GM18868 (cell line): ENCODE data around the gene PGLYRP4.

ENCODE experiments used
- ATAC-seq: cut with Tn5 transposase; IDR thresholded peaks from one replicate; pipeline ENCODE4 v1.9.1; 2021; ENCODE audit warnings: mild to moderate bottlenecking, moderate library complexity; ENCODE audit not compliant: unreplicated experiment

The PGLYRP4 gene

GRCh38 chr1:153348511-153349362, at the start of gene PGLYRP4:
Gene PGLYRP4 (minus strand): TSS chr1:153348841. CDS start chr1:153347932, 909 bp downstream.
- ATAC-seq: no peak

- no peak for ATAC-seq
Measured at GRCh38 chr1:153397924-153398651, 49.4 kb upstream of the PGLYRP4 start.

DNA sequence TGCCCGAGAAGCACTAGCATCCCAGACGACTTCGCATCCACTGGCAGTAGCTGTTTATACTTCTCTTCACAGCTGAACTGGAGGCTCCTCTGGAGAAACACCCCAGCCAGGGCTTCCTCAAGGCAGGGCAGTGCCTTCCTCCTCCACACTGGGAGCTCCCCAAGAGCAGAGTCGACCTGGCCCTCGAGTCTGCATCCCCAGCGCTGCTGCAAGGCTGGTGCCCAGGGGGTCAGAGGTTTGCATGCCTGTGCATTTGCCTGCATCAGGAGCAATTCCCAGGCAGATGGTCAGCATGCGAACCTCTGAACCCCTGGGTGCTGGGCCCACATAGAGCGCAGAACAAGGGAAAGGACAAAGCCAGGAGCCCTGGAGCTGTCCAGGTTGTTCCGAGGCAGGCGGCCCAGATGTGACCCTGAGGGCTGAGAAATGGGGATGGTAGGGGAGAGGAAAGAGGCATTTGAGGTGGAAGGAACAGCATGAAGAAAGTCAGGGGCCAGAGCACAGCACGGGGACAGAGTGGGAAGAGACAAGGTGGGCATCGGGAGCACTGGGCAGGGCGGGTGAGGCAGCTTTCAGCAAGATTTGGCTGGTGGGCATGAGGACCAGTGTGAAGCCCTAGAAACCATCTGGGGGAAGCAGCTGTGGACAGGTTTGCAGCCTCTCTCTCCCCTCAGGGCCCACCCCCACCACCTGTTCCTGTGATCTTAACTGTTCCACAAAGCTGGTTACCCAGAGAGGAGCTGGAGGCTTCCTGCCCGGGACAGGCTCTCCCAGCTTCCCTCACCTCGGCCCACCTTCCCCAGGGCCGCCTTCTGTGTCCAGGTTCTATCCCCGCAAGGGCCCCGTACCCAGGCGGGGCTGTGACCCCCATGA, 48.6 kb upstream of the PGLYRP4 start:
- no peak for ATAC-seq

DNA sequence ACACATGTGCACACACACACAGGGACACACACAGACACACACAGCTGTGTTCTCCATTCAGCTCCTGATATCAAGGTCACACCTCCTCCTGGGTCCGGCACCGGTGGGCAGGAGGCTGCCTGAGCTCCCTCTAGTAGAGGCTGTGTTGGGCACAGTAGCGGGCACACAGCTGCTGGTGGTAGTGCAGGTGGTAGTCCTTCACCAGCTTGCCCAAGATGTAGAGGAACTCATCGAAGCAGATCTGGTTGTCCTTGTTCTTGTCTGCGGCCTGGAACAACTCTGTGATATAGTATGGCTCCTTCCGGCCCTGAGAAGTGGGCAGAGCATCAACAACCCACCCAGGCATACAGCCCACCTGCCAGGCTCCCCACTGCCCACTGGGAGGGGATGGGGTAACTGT, 47.8 kb upstream of the PGLYRP4 start:
- no peak for ATAC-seq

- ATAC-seq: no peak
Measured at GRCh38 chr1:153395776-153396175, 47.1 kb upstream of the PGLYRP4 start.

DNA sequence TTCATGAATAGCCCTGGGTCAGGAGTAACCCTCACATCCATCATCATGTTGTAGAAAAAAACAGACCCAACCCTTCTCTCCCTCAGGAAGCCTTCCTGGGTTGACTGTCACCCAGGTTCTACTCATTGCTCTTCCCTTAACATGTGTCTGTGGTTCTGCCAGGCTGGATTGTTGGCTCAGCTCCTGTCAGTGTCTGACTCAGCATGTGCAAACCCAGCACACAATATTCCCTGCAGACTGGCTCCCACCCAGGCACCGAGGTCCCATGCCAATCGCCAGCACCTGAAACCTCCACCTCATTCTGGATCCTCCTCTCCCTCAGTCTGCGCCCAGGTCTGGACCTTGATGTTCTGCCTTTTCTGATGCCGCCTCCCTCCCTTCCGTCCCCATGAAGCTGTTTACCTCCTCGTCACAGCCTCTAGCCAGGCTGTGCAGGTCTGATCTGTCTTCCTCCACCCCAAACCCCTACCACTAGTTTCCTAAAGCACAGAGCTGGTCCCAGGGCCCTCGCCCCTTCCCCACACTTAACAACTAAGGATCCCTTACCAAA, 46.6 kb upstream of the PGLYRP4 start:
- no peak for ATAC-seq

- no peak for ATAC-seq
Measured at GRCh38 chr1:153394391-153394790, 45.8 kb upstream of the PGLYRP4 start.

DNA sequence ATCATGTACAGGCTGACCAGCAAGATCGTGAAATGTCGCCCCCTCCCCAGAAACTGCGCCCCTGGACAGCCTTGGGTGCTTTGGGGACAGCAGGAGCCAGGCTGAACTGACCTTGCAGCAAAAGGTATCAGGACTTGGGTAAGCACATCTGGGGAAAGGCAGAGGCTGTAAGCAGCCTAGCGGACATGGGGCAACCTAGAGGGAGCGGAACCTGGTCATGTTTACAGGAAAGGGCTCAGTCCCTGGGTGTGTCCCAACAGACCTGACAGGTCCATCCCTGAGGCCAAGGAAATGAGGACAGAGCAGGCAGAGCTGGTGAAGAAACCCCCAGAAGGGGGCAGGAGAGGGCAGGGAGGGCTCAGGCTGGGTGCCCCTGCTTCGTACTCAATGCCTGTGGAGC, 45.3 kb upstream of the PGLYRP4 start:
- no peak for ATAC-seq

DNA sequence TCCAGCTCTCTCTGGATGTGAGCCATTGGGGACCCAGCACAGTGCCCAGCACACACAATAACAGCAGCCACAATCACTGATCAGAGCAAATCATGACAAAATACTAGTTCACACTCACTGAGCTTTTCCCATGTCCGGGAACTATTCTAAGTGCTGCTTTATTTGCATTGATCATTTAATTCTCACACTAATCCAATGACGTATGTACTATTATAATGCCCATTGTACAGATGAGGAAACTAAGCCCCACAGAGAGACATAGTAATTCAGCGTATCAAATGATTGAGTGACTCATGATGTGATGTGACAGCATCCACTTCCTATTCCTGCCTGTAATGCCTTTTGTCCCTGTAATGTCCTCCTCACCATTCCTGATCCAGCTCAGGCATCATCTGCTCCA, 44.2 kb upstream of the PGLYRP4 start:
- ATAC-seq: no peak

DNA sequence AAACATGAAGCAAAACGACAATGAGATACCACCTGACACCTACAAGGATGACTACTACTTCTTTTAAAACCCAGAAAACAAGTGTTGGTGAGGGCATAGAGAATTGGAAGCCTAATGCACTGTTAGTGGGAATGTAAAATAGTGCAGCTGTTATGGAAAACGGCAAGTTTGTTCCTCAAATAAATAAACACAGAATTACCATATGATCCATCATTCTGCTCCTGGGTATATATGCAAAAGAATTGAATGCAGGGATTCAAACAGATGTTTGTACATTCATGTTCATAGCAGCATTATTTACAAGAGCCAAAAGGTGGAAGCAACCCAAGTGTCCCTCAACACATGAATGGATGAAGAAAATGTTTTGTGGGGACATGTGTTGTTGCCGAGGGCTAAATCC, 43.6 kb upstream of the PGLYRP4 start:
- no peak for ATAC-seq

DNA sequence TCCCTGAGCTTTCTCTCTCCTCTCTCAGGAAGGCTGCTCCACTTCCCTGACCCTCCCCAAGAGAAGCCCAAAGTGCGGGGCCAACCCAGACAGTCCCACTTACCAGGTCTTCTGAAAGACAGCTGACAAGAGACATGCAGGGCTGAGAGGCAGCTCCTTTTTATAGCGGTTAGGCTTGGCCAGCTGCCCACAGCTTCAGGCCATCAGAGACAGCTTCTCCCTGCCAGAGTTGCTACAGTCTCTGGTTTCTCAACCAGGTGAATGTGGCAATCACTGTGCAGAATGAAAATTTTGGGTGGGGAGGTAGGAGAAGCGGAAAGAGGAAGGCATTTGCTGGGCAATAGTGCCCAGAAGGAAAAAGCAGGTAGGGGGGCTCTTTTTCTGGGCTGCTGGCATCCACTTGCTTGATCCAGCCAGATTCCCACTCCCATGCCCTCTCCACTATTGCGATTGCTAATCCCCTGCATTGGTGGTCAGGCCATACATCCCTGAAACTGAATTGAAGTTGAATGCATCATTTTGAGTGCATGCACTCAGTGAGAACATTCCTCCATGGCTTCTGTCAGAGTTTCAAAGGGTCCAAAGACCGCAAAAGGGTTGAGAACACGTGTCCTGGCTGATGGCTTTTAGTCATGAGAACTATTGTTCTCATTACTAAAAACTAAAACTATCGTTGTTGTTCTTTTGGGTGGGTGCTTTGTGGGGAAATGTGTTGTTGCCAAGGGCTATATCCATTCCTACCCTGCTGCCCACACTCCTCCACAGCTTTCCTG, 42.5 kb upstream of the PGLYRP4 start, which contains the start of gene S100A8:
Gene S100A8 (minus strand): TSS at position 136 of the 773 bp plus-strand sequence. CDS start 538 bp downstream, outside the sequence.
- no peak for ATAC-seq

- no peak for ATAC-seq
Measured at GRCh38 chr1:153389973-153390879, 41.6 kb upstream of the PGLYRP4 start.

DNA sequence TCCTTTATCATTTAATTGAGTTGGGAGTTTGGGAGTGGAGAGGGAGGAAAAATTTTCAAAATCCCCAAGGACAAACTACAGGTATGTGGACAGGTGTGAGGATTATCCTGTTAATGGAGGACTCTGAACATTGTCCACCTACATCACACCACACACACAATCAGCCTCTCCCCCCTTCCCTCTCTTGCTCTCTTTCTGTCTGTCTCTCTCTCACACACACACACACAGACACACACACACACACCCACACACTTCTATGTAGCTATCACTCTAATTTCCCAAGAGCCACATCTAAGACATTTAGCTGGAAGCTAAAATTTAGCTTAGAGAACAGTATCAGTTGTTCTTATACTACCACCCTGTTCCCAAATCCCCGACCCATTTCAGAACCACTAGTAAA, 40.8 kb upstream of the PGLYRP4 start:
- ATAC-seq: no peak

- no peak for ATAC-seq
Measured at GRCh38 chr1:153387785-153388184, 39.1 kb upstream of the PGLYRP4 start.

GRCh38 chr1:153387001-153387400, 38.4 kb upstream of the PGLYRP4 start:
- no peak for ATAC-seq

GRCh38 chr1:153386500-153386901, 37.9 kb upstream of the PGLYRP4 start:
- ATAC-seq: no peak

GRCh38 chr1:153384958-153385580, 36.4 kb upstream of the PGLYRP4 start:
- no peak for ATAC-seq

GRCh38 chr1:153380711-153381110, 32.1 kb upstream of the PGLYRP4 start:
- no peak for ATAC-seq

GRCh38 chr1:153379591-153379990, 30.9 kb upstream of the PGLYRP4 start:
- ATAC-seq: no peak
